ENCODE data around the gene CHMP1A.
A peak's percentile ranks its signal among the peaks of the same experiment; 100 is the strongest.

DNA sequence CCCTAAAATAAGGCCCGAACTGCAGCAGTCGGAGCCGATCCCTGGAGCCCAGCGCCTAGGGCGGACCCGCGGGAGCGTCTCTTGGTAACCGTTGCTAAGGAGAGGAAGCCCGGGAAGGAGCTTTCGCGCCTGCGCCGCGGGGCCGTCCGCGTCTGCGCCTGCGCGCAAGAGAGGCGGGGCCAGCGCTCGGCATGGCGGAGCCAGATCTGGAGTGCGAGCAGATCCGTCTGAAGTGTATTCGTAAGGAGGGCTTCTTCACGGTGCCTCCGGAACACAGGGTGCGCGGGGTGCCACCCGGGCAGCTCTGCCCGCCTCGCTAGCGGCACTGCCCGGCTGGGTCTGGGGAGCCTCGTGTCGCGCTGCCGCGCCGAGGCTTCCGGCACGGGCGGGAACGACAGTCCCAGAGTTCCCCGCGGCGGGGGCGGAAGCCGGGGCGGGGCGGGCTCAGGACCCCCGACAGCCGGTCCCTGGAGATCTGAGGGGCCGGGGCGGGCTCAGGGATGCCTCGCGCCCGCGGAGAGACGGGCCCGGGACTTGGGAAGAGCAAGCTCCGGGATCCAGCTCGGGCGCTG is 29.1 kb upstream of the CHMP1A start, which contains the start of gene CDK10:
- TF ChIP-seq ZNF274 (IDR thresholded peaks at IDR 0.05; ENCODE audit: low read depth, low read length) (no peak), YY1 (IDR thresholded peaks at IDR 0.05; ENCODE audit: insufficient read depth, insufficient read length) (peak; percentile 54)
